Neural cell (in vitro differentiated cells): ENCODE results near the gene ZNF678. TPM values are rescaled to one million over a fixed set of nuclear protein-coding genes. Genes with fewer than 3 reads are reported as not detected.

ENCODE experiments used
- H2AFZ ChIP-seq: fragments of 200-600, 300-800 bp; sonication (generic), shearing (Covaris generic); 2 replicates; pipeline ENCODE4 v1.6.0; 2014; ENCODE audit warnings: low read depth, mild to moderate bottlenecking, antibody characterized with exemption, low read length, moderate library complexity
- H3F3A ChIP-seq: fragments of 200-600 bp; shearing (Covaris generic); 2 replicates; pipeline ENCODE4 v1.6.1; 2016; ENCODE audit warnings: mild to moderate bottlenecking, moderate library complexity, mixed read lengths, antibody characterized with exemption, low read length; ENCODE audit not compliant: insufficient read depth, poor library complexity, severe bottlenecking
- H3K27ac ChIP-seq: fragments of 200-600, 300-800 bp; sonication (generic), shearing (Covaris generic); 2 replicates; pipeline ENCODE4 v1.5.1; 2014; ENCODE audit warnings: mild to moderate bottlenecking, low read length, moderate library complexity
- H3K27me3 ChIP-seq: fragments of 300-800, 200-600 bp; sonication (generic), shearing (Covaris generic); 2 replicates; pipeline ENCODE4 v1.6.0; 2014; ENCODE audit warnings: mild to moderate bottlenecking, low read depth, low read length, moderate library complexity; ENCODE audit not compliant: insufficient read depth
- H3K36me3 ChIP-seq: fragments of 300-800, 200-600 bp; sonication (generic), shearing (Covaris generic); 2 replicates; pipeline ENCODE4 v1.5.1; 2014; ENCODE audit warnings: mild to moderate bottlenecking, antibody characterized with exemption, low read length, moderate library complexity; ENCODE audit not compliant: insufficient read depth
- H3K4me2 ChIP-seq: fragments of 300-800, 200-600 bp; sonication (generic), shearing (Covaris generic); 2 replicates; pipeline ENCODE4 v1.6.0; 2014; ENCODE audit warnings: mild to moderate bottlenecking, low read length
- H3K4me3 ChIP-seq: fragments of 300-800, 200-600 bp; sonication (generic), shearing (Covaris generic); 2 replicates; pipeline ENCODE4 v1.5.1; 2014; ENCODE audit warnings: mild to moderate bottlenecking, low read length, moderate library complexity
- H3K79me2 ChIP-seq: fragments of 200-600 bp; shearing (Covaris generic); replicated peaks from 2 replicates; pipeline ENCODE4 v1.6.0; 2014; ENCODE audit warnings: mild to moderate bottlenecking, low read length, moderate library complexity; ENCODE audit not compliant: insufficient read depth
- H3K9ac ChIP-seq: fragments of 300-800, 200-600 bp; sonication (generic), shearing (Covaris generic); 2 replicates; pipeline ENCODE4 v1.6.1; 2016; ENCODE audit warnings: mild to moderate bottlenecking, low read length, mixed read lengths
- H3K9me2 ChIP-seq: fragments of 200-600 bp; shearing (Covaris generic); 2 replicates; pipeline ENCODE4 v1.6.1; 2016; ENCODE audit warnings: mild to moderate bottlenecking, low read length, mixed read lengths; ENCODE audit not compliant: insufficient read depth
- H3K9me3 ChIP-seq: fragments of 200-600, 300-800 bp; sonication (generic), shearing (Covaris generic); 2 replicates; pipeline ENCODE4 v1.6.1; 2016; ENCODE audit warnings: mild to moderate bottlenecking, mixed run types, low read length, moderate library complexity, mixed read lengths
- H4K20me1 ChIP-seq: fragments of 200-600 bp; shearing (Covaris generic); 2 replicates; pipeline ENCODE4 v1.6.1; 2016; ENCODE audit warnings: mild to moderate bottlenecking, mixed run types; ENCODE audit not compliant: insufficient read depth
- MXI1 ChIP-seq: fragments of 450-650 bp; conservative IDR thresholded peaks from 2 replicates; pipeline ENCODE4 v1.6.1; 2014; ENCODE audit warnings: antibody characterized with exemption, mild to moderate bottlenecking; ENCODE audit not compliant: poor library complexity, severe bottlenecking
- POLR2AphosphoS5 ChIP-seq: IDR thresholded peaks from 2 replicates; pipeline ENCODE4 v1.6.1; 2012
- RAD21 ChIP-seq: fragments of 450-650 bp; conservative IDR thresholded peaks from 2 replicates; pipeline ENCODE4 v1.6.1; 2014; ENCODE audit warnings: antibody characterized with exemption, mild to moderate bottlenecking, moderate library complexity
- SMC3 ChIP-seq: fragments of 450-650 bp; conservative IDR thresholded peaks from 2 replicates; pipeline ENCODE4 v1.6.1; 2014; ENCODE audit warnings: antibody characterized with exemption, mild to moderate bottlenecking, moderate library complexity; ENCODE audit not compliant: poor library complexity
- polyA plus RNA-seq: library from polyadenylated mRNA; depleted of rRNA; stranded (reverse); fragments of >200 nt; gene quantifications from 2 replicates; pipeline ENCODE4 v1.2.3, GENCODE V29; 2014
- TF ChIP-seq, protein P1 (sequence below): IDR thresholded peaks from 2 replicates; pipeline ENCODE4 v1.6.1; 2012; ENCODE audit warnings: borderline replicate concordance
- TF ChIP-seq, protein P2 (sequence below): fragments of 450-650 bp; IDR thresholded peaks from 2 replicates; pipeline ENCODE4 v1.5.1; 2014; ENCODE audit warnings: antibody characterized with exemption, mild to moderate bottlenecking, moderate library complexity; ENCODE audit not compliant: poor library complexity, severe bottlenecking

Gene ZNF678
- polyA plus RNA-seq, 1 donor from 2014 or later: 25.9 TPM

DNA sequence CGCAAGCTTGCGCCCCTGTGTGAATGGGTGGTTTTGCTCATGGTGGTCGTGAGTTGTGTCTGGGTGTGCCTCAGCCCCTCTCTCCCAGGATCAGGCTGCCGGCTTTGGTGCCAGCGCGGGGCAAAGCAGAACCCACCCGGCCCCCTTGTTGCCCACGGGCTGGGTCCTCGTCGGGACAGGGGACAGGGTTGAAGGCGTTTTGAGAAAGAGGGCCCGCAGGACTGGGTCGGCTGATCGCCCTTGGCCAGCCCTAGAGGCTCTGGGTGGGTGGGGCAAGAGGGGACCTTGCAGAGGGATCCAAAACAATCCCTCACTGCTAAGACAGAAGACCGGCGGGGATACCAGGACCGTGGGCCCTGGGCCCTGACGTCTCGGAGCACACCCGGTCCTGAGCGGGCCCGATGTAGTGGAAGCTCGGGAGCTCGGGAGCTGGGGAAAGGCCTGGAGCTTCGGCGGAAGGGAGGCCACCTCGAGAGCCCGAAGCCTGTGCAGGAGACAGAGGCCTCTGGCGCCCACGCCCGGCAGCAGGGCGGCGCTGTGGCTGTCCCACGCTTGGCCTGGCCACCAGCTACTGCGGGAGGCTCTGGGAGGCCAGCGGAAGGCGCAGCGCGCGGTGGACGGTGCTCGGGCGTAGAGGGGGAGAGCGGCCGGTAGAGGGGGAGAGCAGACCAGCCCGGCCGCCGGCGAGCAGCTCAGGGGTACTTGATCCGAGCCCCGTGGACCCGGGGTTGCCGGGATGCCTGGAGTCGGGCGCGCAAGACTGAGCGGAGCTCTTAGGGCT, 2.8 kb upstream of the ZNF678 start:
- no peak overlapping the region for H3K4me3 ChIP-seq
- H3K27ac ChIP-seq: no peak overlapping the region
- no peaks in the 10 kb centered on the region for H3K9me2 ChIP-seq
- no peaks in the 10 kb centered on the region for H3K9me3 ChIP-seq
- no peak overlapping the region for H2AFZ ChIP-seq
- H3K79me2 ChIP-seq: peaks cover 18% of the 10 kb centered on the region
- H3K36me3 ChIP-seq: no peaks in the 10 kb centered on the region
- H3K4me2 ChIP-seq: no peak overlapping the region
- TF ChIP-seq RAD21: no peak
- TF ChIP-seq, protein P1, sequence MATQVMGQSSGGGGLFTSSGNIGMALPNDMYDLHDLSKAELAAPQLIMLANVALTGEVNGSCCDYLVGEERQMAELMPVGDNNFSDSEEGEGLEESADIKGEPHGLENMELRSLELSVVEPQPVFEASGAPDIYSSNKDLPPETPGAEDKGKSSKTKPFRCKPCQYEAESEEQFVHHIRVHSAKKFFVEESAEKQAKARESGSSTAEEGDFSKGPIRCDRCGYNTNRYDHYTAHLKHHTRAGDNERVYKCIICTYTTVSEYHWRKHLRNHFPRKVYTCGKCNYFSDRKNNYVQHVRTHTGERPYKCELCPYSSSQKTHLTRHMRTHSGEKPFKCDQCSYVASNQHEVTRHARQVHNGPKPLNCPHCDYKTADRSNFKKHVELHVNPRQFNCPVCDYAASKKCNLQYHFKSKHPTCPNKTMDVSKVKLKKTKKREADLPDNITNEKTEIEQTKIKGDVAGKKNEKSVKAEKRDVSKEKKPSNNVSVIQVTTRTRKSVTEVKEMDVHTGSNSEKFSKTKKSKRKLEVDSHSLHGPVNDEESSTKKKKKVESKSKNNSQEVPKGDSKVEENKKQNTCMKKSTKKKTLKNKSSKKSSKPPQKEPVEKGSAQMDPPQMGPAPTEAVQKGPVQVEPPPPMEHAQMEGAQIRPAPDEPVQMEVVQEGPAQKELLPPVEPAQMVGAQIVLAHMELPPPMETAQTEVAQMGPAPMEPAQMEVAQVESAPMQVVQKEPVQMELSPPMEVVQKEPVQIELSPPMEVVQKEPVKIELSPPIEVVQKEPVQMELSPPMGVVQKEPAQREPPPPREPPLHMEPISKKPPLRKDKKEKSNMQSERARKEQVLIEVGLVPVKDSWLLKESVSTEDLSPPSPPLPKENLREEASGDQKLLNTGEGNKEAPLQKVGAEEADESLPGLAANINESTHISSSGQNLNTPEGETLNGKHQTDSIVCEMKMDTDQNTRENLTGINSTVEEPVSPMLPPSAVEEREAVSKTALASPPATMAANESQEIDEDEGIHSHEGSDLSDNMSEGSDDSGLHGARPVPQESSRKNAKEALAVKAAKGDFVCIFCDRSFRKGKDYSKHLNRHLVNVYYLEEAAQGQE: no peak
- no peak for TF ChIP-seq POLR2AphosphoS5
- TF ChIP-seq, protein P2, sequence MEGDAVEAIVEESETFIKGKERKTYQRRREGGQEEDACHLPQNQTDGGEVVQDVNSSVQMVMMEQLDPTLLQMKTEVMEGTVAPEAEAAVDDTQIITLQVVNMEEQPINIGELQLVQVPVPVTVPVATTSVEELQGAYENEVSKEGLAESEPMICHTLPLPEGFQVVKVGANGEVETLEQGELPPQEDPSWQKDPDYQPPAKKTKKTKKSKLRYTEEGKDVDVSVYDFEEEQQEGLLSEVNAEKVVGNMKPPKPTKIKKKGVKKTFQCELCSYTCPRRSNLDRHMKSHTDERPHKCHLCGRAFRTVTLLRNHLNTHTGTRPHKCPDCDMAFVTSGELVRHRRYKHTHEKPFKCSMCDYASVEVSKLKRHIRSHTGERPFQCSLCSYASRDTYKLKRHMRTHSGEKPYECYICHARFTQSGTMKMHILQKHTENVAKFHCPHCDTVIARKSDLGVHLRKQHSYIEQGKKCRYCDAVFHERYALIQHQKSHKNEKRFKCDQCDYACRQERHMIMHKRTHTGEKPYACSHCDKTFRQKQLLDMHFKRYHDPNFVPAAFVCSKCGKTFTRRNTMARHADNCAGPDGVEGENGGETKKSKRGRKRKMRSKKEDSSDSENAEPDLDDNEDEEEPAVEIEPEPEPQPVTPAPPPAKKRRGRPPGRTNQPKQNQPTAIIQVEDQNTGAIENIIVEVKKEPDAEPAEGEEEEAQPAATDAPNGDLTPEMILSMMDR: no peak
- TF ChIP-seq MXI1: no peak
- H3F3A ChIP-seq: no peaks in the 10 kb centered on the region
- no peaks in the 10 kb centered on the region for H3K27me3 ChIP-seq
- no peaks in the 10 kb centered on the region for H4K20me1 ChIP-seq
- H3K9ac ChIP-seq: no peak overlapping the region

DNA sequence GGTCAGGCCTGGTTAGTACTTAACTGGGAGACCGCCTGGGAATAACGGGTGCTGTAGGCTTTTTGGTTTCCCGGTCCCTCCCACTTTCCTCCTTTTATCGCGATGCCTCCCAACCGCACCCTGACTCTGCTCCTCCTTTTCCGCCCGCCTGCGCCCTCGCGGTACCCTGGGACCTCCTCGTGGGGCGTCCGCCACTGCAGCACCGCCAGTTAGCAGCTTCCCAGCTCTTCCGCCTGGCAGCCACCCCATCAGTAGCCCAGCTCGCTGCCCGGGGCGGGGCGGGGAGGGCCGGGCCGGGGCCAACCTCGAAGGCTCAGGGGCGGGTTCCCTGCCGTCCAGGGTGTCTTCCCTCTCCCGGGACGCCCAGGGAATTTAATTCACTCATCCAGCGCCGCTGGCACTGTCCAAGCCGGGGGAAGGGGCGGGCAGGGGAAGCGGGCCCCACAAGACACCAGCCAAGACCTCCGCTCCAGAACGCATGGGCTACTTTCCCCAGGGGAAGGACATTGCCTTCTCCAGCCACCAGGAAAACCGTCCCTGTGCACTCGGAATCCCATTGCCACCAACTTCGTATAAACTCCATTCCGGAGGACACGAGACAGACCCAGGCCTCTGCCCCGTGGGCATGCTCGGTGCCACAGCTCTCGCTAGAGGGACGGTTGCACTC, 2.0 kb upstream of the ZNF678 start:
- no peaks in the 10 kb centered on the region for H3K36me3 ChIP-seq
- no peaks in the 10 kb centered on the region for H3K9me2 ChIP-seq
- H3K9me3 ChIP-seq: no peaks in the 10 kb centered on the region
- H3K4me2 ChIP-seq: no peak overlapping the region
- H3K27me3 ChIP-seq: no peaks in the 10 kb centered on the region
- no peaks in the 10 kb centered on the region for H4K20me1 ChIP-seq
- peaks cover 25% of the 10 kb centered on the region for H3K79me2 ChIP-seq
- H3K9ac ChIP-seq: no peak overlapping the region
- H2AFZ ChIP-seq: no peak overlapping the region
- H3K4me3 ChIP-seq: no peak overlapping the region
- no peaks in the 10 kb centered on the region for H3F3A ChIP-seq
- H3K27ac ChIP-seq: no peak overlapping the region
- TF ChIP-seq, protein P2: no peak
- TF ChIP-seq, protein P1: no peak
- TF ChIP-seq RAD21: no peak
- TF ChIP-seq MXI1: no peak
- TF ChIP-seq SMC3: no peak
